ENCODE results near the gene GPR87.

- TF ChIP-seq CTCF (IDR thresholded peaks at IDR 0.05; ENCODE audit: borderline replicate concordance, extremely low read depth, low read length, poor library complexity, severe bottlenecking), result no peak
- TF ChIP-seq EZH2 (IDR thresholded peaks at IDR 0.05; ENCODE audit: borderline replicate concordance, low read depth, low read length, severe bottlenecking), result no peak
These were observed 15.1 kb upstream of the GPR87 start for GRCh38 chr3:151331696-151332095.
